GM21515 (cell line): Measurements from ENCODE around the gene EGR4.
"Not testable (repeated sequence)": the region's sequence is repeated elsewhere in the genome, so short reads cannot be mapped to it uniquely, and the experiment has no call there.

ENCODE experiments used
- ATAC-seq: cut with Tn5 transposase; IDR thresholded peaks from one replicate; pipeline ENCODE4 v1.9.1; 2021; ENCODE audit not compliant: unreplicated experiment

Gene EGR4

GRCh38 chr2:73264332-73264606, 29.1 kb downstream of the EGR4 start:
- ATAC-seq = no peak

DNA sequence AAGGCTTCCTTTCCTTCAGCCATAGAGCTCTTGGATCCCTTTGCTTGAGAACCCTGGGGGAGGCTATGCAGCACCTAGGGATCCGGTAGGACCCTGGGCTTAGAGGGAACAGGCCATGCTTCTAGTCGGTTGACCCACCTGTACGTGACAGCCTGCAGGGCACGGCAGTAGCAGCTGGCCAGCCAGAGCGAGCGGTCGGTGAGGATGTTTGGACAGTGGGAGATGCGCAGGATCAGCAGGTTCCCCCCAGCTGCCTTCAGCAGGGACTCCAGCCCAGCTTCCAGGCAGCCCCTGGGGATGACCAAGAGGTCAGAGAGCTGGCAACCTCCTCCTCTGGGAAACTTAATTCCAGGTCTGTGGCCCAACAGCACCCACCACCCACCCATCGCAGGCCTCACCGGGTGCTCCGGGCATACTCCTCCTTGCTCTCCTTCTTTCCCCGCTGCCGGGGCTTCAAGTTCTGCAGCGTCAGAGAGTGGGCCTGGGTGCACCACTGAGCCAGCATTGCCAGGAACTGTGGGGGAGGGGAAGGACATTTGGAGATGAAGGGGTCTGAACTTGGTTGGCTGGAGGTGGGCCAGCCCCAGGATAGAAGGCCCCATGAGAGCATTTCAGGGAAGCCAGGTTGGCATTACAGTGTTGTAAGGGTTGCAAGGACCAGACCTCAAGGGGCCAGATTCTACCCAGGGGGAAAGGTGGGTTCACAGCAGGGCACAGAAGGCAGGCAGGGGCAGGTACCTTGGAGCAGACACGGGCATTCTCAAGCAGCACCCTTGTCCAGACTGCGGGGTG, 29.6 kb downstream of the EGR4 start:
- ATAC-seq = no peak

- not testable (repeated sequence) for ATAC-seq
These were observed 30.5 kb downstream of the EGR4 start for GRCh38 chr2:73262691-73263429.

DNA sequence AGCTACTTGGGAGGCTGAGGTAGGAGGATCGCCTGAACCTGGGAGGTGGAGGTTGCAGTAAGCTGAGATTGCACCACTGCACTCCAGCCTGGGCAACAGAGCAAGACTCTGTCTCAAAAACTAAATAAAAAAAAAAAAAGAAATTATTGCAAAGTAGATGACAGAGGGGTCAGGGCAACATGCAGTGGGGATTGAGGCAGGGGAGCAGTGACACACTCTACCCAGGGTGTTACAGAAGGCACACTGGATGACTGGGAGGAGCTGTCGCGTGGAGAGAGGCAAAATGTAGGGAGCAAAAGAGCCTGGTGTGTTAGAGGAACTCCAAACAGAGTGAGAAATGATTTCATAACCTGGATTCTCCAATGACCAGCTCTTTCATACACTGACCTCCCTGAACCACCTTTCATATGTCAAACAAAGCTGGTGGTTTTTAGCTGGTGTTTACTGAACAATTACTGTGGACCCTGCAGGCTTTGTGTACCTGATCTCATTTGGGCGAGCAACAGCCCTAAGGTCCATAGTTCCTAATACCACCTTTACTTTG, 31.2 kb downstream of the EGR4 start:
- ATAC-seq = no peak

GRCh38 chr2:73260338-73260984, 32.9 kb downstream of the EGR4 start:
- no peak for ATAC-seq

- no peak for ATAC-seq
These were observed 33.5 kb downstream of the EGR4 start for GRCh38 chr2:73259704-73260337.

DNA sequence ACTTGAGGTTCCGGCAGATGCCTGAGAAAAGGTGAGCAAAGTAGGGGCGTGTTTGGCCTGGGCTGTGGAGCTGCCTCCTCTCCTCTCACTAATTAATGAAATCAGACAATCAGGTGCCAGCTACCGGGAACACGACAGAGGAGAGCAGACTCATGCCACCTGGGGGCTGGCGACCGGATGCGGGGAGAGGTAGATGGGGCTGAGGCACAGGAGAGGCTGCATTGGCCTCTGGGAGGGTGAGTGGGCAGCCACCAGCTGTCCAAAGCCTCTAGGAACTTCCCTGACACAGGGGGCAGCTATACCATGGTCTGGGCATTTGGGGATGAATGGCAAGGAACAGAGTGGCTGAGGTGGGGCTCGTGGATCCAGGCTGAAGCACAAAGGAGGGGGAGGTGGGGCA, 34.1 kb downstream of the EGR4 start:
- no peak for ATAC-seq

DNA sequence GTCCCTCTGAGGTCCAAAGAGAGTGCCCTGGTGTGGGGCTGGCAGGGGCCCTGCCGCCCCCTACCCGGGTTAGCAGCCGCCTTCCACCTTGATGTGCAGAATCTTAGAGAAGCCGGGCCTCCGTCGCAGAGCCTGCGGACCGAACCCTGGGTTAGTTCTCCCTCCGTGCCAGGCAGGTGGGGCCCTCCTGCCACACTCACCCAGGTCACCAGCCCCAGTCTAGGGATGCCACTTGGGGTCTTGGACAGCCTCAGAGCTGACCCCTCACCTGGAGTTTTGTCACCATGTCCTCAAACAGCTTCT, 34.5 kb downstream of the EGR4 start:
- ATAC-seq = no peak

DNA sequence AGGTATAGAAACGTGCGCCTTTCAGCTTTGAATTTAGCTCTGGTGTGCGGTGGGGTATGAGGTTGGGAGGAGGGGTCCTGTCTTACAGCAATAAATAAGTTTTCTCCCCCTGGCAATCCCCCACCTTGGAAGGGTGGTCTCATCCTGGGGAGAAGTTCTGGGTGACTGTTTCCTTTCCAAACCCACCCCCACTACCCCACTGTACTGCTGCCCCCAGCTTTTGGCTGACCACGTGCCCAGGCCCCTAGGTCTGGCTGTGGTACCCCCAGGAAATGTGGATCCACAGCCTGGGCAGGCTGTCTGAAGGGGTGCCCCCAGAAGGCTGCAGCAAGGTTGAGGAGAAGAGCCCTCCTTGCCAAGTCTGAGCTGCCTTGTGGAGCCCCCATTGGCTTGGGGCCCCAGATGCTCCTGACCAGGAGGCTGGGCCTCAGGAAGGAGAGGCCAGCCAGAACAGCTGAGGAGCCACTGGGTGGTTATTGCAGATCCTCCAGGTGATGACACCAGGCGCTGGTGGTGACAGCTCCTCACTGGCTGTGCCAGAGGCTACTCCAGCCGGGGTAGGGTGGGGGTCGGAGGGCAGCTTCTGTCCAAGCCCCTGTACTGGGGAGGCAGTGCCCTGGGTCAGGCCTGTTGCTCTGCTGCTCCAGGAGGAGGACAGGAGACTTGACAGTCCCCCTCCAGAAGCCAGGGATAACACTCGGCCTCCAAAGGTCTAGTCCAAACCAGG, 35.0 kb downstream of the EGR4 start:
- no peak for ATAC-seq

GRCh38 chr2:73257425-73258125, 35.8 kb downstream of the EGR4 start:
- no peak for ATAC-seq

- ATAC-seq = no peak
These were observed 36.3 kb downstream of the EGR4 start for GRCh38 chr2:73257021-73257420.

GRCh38 chr2:73256618-73256922, 36.8 kb downstream of the EGR4 start:
- ATAC-seq = no peak

GRCh38 chr2:73255907-73256617, 37.3 kb downstream of the EGR4 start:
- ATAC-seq = no peak

DNA sequence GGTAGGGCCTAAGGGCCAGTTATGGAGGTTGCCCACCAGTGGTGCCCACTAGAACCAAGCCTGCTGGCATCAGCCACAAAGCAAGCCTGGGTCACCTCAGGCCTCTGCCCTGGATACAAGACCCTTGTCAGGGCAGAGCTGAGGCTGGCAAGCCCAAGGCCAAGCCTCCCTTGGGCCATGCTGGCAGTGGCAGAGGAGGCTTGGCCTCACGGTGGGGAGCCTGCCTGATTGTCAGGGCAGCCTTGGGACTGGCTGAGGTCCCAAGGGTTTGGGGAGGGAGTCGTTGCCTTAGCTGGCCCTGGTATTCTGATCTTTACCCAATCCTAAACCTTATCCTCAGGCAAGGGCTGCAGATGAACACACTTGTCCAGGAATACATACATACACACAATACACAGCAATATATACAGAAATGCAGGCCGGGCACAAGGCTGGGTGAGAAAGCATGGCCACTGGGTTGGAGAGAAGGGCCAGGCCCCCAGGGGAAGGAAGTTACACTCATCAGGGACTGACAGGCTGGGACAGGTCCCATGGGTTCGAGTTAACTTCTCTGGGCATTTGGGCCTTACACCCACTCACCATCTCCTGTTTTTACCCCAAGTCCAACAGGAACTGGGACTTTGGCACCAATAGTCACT, 38.2 kb downstream of the EGR4 start:
- ATAC-seq = no peak

- ATAC-seq = no peak
These were observed 38.9 kb downstream of the EGR4 start for GRCh38 chr2:73254343-73255006.

GRCh38 chr2:73253901-73254300, 39.4 kb downstream of the EGR4 start:
- no peak for ATAC-seq

DNA sequence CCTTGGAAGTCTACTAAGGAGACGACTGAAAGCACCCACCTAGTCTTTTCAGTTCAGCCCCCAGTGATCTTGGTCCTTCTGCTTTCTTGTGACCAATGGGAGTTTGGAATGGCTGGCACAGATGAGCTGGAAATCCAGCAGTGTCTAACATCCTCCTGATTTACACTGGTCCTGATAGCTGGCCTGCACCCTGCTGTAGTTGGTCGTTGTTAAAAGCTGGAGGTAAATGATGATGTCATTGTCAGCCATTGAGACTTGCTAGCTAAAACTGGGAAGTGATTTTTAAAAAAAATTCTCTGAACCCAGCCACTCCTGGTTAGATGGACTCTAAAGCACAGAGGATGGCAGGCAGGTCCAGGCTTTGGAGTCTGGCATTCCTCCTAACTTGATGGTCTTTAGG, 39.9 kb downstream of the EGR4 start:
- no peak for ATAC-seq

- ATAC-seq = no peak
These were observed 40.9 kb downstream of the EGR4 start for GRCh38 chr2:73252238-73253027.
